Esophagus squamous epithelium (tissue), 4 donors: Measurements from ENCODE around the gene RSPH6A.

ENCODE experiments used
- CTCF ChIP-seq, 6 experiments: fragments of 450-650 bp in 4 of 6; fragments of 200-600 bp in 2 of 6; sonication (generic) in 2 of 6; IDR thresholded peaks; one replicate each; pipeline ENCODE4 v1.5.1; 2016 to 2019; ENCODE audit warnings: antibody characterized with exemption in 6 of 6, mild to moderate bottlenecking in 4 of 6, moderate library complexity in 4 of 6
- POLR2A ChIP-seq, 4 donors: fragments of 450-650 bp; IDR thresholded peaks; one replicate each; pipeline ENCODE4 v1.6.1; 2017; ENCODE audit warnings: antibody characterized with exemption in 4 of 4, mild to moderate bottlenecking in 4 of 4, moderate library complexity in 3 of 4

- no peak for TF ChIP-seq POLR2A (IDR thresholded peaks at IDR 0.05)
- no peak for TF ChIP-seq CTCF (IDR thresholded peaks at IDR 0.05)
Measured at GRCh38 chr19:45793876-45794275, 21.2 kb downstream of the RSPH6A start.
